ENCODE data around the gene MLLT10.
"Not testable (repeated sequence)": the region's sequence is repeated elsewhere in the genome, so short reads cannot be mapped to it uniquely, and the experiment has no call there.

Gene MLLT10

DNA sequence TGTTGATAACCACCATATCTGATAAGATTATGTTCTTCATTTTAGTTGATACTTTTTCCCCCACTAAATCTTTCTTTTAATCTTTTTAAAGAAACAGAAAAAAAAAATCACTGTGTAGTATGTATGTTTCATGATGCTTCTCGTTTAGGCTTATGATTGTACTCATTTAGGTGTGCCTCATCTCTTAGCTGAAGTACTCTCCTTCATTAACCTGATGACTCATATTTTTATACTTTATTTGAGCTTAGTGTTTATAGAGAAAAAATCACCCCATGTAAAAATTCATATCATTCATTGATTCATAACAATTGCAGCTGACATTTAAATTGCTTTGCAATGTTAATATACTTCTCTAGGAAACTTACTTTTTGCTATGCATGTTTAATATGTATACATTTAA is 158.9 kb downstream of the MLLT10 start:
- in situ Hi-C loops (cut with MboI; ENCODE audit: low sequenced_read_pairs) = no loop called here

DNA sequence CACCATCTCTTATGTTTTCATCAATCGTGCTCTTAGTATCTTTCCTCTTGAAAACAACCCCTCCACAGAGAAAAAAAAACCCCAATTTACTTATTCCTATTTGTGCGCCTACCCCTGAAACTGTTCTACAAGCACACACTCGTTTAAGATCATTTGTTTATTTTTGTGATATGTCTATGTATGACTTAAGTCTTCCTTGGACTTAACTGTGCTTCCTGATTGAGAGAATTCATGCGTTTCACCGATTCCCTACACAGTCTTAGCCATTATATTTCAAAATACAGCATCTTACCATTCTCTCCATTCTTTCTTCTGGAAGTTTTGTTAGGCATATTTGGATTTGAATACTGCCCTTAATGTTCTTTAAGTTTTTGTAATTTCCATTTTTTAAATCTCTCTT is 159.4 kb downstream of the MLLT10 start:
- in situ Hi-C loops (cut with MboI; ENCODE audit: low sequenced_read_pairs) = no loop called here

DNA sequence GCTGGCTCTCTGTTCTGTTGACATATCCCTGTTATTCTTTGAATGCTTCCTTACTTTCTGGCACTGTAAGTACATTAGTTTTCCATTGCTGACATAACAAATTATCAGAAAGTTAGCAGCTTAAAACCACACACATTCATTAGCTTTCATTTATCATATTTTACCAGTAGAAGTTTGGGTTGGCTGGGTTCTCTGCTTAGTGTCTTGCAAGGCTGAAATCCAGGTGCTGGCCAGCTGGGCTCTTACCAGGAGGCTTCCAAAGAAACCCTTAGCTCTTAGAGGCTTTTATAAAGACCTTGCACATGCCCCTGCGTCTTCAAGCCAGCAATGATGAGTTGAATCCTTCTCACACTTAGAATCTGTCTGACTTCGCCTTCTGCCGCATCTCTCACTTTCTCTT is 160.6 kb downstream of the MLLT10 start:
- in situ Hi-C loops (cut with MboI; ENCODE audit: low sequenced_read_pairs) = no loop called here

DNA sequence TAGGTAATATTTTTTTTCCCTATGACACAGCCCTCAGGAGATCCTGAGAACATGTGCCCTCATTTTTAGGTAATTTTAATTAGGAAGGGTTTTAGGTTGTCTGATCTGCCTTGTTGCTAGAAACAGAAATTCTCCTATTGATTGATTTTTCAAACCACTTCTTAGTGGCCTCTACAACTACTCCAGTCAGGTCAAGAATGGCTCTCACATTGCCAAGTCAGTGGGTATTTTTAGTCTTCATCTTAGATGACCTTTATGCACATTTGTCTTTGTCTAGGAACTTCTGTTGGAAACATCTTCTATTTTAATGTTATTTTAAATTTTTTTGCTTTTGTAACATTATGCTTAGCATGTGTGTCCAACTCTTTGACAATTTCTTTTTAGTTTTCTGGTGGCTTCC is 162.3 kb downstream of the MLLT10 start:
- in situ Hi-C loops (cut with MboI; ENCODE audit: low sequenced_read_pairs) = no loop called here

DNA sequence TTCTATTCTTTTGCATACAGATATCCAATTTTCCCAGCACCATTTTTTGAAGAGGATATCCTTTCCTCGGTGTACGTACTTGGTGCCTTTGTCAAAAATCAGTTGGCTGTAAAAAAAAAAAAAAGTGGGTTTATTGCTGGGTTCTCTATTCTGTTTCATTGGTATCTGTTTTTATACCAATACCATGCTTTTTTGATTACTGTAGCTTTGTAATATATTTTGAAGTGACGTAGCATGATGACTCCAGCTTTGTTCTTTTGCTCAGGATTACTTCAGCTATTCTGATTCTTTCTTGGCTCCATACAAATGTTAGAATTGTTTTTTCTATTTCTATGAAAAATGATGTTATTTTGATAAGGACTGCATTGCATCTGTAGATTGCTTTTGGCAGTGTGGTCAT is 165.5 kb downstream of the MLLT10 start:
- in situ Hi-C loops (cut with MboI; ENCODE audit: low sequenced_read_pairs) = no loop called here

DNA sequence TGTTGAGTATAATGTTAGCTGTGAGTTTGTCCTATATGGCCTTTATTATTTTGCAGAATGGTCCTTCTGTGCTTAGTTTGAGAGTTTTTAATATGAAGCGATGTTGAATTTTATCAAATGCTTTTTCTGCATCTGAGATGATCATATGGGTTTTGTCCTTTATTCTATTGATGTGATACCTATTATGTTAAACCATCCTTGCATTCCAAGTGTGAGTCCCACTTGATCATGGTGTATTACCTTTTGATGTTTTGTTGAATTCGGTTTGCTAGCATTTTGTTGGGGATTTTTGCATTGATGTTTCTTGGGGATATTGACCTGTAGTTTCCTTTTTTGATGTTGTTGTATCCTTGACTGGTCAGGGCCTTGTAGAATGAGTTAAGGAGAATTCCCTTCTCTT is 166.4 kb downstream of the MLLT10 start:
- in situ Hi-C loops (cut with MboI; ENCODE audit: low sequenced_read_pairs) = no loop called here

DNA sequence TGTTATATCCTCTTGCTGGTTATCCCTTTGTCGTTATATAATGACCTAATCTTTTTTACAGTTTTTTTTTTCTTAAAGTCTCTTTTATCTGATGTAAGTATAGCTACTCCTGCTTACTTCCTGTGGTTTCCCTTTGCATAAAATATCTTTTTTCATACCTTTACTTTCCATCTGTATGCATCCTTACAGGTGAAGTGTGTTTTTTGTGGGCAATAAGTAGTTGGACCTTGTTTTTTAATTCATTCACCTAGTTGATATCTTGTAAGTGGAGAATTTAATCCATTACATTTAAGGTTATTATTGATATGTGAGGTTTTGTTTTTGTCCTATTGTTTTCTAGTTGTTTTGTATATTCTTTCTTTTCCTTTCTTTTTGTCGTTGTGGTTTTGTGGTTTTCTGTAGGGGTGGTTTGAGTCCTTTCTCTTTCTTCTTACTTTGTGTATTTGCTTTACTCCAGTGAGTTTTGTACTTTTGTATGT is 168.6 kb downstream of the MLLT10 start:
- in situ Hi-C loops (cut with MboI; ENCODE audit: low sequenced_read_pairs) = no loop called here

DNA sequence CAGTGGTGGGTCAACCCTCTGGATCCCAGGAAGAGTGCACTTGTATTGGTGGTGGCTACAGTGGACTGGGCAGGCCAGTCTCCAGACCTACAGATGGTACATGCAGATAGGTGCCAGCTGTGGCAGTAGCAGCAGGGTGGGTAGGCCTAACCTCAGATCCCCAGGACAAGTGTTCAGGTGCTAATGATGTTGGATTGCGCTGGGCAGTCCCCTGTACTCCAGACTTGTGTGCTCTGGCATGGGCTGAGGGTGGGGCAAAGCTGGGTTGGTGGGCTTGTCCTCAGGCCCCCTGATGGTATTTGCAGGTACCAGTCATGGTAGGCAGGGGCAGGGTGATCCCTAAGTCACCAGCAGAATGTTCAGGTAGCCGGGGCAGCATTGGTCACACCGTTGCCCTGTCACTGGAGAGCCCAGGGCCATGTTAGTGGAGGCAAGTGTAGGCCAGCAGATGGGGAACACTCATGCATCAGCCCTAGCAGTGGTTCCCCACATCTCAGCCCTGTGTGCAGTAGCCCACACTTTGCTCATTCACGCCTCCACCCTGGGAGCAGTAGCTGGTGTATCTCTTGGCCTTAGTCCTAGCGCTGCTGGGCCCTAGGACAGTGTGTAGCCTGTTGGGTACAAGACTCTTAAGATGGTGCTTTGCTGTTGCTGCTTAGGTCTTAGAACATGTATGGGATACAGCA is 171.3 kb downstream of the MLLT10 start:
- in situ Hi-C loops (cut with MboI; ENCODE audit: low sequenced_read_pairs) = no loop called here

DNA sequence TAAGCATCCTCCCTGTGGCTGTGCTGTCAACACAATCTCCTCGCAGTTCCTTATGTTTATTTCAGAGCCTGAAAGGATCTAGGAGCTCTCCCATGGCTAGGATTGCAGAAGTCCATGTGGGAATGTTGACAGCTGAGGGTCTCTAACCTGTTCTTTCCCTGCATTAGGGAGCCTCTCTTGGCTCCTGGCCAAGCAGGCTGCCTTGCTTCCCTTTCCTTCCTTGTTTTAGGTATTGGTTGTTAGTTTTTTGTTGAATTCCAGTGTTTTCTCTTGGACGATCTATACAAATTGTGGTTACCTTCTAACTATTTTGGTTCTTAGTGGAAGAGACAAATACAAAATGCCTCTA is 171.8 kb downstream of the MLLT10 start:
- in situ Hi-C loops (cut with MboI; ENCODE audit: low sequenced_read_pairs) = no loop called here

DNA sequence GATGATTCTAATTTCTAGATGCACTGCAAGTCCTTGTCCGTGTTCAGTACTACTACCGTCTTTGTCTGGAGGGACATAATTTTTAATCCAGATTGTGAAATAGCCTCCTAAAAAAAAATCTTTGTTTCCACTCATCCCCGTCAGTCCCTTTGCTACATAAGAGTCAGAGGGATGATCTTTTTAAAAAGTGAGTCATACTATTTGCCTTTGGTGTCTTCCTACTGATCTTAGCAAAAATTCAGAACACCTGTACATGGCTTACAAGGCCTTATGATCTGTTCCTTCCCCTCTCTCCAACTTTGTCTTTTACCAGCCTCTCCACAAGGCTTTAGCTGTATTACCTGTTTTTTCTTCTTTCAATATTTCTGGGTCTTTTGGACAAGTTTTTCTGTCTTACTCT is 173.5 kb downstream of the MLLT10 start:
- in situ Hi-C loops (cut with MboI; ENCODE audit: low sequenced_read_pairs) = no loop called here

DNA sequence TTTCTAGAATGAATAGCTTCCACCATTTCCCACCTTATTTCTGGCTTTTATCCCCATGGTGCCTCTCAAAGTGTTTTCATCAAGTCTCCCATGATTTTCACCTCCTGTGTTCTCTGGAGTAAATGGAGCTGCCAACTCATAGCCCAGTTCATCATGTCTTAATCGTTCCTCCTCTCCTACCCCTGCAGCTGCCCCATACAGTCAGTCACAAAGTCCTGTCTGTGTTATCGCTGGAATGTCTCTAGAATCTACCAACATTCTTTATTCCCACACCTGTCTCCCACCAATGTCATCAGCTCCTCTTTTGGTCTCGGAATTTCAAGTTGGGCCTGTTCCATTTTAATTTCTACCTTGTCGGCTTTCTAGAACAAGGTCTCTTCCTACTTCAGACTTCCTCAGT is 178.9 kb downstream of the MLLT10 start:
- in situ Hi-C loops (cut with MboI; ENCODE audit: low sequenced_read_pairs) = no loop called here

DNA sequence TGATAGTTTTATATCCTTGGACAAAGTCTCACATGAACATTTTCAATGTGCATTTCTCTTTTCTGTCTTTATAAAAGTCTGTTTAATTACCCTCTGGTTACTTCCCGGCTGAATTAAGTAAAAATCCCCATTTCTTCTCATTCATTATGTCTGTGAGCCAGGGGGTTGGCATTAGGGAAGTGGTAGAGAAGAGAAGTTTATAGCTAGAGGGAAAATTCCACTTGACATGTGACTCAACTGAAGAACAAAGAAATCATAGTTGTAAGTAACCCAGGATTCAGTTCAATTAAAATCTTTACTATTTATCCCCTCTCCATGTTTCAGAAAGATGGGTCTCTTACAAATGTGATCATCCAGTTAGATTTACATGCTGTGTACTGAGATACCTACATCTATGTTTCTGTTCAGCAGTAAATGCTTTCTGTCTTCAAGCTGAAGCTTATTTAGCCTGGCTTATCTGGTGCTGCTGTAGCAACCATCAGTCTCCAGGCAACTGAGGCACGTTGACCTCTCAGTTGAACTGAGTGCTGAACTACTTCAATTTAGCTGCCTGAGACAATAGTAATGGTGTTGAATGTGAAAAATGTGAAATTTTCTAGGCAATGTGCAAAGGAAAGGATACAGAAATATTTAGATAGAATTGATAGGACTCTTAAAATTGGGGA is 181.6 kb downstream of the MLLT10 start:
- in situ Hi-C loops (cut with MboI; ENCODE audit: low sequenced_read_pairs) = no loop called here

DNA sequence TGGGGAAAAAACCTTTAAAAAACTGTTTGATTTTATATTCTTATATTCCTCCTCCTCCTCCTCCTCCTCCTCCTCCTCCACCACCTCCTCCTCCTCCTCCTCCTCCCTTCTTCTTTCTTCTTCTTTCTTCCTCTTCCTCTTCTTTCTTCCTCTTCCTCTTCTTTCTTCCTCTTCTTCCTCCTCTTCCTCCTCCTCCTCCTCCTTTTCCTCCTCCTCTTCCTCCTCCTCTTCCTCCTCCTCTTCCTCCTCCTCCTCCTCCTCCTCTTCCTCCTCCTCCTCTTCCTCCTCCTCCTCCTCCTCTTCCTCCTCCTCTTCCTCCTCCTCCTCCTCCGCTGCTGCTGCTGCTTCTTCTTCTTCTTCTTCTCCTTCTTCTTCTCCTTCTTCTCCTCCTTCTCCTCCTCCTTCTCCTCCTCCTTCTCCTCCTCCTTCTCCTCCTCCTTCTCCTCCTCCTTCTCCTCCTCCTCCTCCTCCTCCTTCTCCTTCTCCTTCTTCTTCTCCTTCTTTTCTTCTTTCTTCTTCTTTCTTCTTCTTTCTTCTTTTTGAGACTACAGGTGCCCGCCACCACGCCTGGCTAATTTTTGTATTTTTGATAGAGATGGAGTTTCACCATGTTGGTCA is 183.5 kb downstream of the MLLT10 start:
- in situ Hi-C loops (cut with MboI; ENCODE audit: low sequenced_read_pairs) = not testable (repeated sequence)

DNA sequence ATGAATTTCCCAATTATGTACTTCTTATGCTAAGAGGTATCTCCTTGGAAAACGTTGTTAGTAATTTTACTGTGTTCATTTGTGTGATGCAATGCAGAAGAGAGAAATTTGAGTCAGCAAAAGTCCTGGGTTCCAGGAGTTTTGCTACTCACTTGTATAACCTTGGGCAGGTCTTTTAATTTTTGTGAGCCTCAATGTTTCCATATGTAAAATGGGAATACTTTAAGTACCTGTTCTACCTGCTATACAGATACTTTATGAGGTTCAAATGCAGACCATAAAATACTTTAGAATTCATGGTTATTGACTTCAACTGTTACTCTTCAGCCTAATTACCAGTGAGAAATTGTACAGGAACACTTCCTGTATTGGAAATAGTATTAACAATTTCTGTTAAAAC is 185.5 kb downstream of the MLLT10 start:
- in situ Hi-C loops (cut with MboI; ENCODE audit: low sequenced_read_pairs) = no loop called here

DNA sequence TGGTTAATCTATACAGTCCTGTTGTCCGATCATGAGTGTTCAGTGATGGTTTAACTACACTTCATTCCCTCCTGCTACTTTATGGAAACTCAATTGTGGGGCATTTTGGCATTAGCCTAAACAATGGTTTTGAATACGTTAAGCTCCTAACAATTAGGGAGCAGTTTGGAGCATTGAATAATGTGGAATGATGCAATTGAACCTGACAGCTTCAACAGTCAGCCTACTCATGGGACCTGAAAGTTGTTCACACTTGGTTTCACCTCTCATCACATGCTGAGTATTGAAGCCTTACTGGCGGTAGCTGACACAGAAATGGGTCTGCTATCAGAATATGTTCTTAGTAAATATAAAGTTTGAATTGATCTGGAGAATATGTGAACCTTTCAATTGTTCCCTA is 186.1 kb downstream of the MLLT10 start:
- in situ Hi-C loops (cut with MboI; ENCODE audit: low sequenced_read_pairs) = no loop called here

DNA sequence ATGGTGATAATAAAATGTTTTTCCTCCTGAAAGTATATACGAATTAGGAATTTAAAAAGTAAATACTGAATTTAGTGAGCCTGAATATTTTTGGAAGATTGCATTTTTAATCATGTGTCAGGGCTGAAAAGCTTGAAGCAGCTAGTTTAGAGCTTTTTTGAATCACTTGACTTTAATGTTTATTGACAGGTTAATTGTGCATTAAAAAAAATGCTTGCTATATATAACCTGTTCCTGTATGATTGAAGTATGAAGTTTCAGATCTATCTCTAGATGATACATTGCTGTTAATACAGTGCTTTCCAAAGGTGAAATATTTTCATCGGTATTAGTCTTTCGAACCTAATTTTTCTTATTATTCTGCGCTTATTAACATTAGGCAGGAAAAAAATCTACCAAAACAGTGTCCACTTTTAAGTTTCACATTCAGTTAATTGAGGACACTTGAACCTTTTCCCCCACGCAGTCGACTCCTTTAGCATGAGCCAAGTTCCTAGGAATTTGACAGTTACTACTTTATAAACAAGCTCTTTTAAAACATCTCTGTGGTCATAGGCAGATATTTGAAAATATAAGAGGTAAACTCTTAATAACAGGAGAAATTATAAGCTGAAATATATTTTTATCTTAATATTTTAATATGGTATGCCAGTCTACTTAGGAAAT is 187.1 kb downstream of the MLLT10 start:
- in situ Hi-C loops (cut with MboI; ENCODE audit: low sequenced_read_pairs) = no loop called here

DNA sequence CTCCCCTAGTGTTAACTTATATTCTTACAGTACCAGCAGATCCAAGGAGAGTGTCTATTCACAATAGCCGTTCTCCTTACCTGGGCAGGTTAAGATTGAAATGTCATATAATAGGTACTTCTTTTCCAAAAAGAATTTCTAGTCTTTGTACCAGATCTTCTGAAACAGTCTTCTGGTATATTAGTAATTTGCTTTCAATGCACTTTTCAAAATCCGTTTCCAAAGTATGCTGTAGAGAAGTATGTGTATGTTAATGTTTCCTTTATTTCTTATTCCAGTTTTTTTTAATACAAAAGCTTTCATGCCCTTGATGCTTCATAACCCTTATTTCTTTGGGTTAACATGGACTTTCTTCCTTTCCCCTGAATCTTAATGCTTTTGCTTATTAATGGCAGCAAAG is 188.2 kb downstream of the MLLT10 start:
- in situ Hi-C loops (cut with MboI; ENCODE audit: low sequenced_read_pairs) = no loop called here

DNA sequence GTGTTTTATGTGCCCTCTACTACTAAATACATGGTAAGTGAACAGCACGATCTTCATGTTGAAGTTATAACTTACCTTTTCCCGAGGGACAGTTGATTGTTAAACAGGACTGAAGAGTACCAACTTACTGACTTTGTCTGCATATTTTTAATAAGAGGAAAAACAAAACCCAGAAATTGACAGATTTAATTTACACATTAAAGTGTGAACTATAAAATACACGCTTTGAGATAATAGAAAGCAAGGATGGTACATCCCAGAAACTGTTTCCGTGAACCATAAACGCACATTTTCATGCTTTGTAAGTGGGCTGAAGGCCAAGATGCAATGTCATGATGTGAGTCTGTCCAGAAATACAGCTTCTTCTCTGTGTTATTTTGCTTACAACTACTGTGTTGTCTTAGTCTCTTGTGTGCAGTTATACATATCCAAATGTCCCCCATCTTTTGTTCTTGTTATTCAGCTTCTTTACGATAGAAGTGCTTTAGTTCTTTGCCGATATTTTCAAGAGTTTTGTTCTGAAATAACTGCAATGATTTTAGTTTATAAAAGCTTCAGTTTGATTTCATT is 190.1 kb downstream of the MLLT10 start:
- in situ Hi-C loops (cut with MboI; ENCODE audit: low sequenced_read_pairs) = no loop called here

DNA sequence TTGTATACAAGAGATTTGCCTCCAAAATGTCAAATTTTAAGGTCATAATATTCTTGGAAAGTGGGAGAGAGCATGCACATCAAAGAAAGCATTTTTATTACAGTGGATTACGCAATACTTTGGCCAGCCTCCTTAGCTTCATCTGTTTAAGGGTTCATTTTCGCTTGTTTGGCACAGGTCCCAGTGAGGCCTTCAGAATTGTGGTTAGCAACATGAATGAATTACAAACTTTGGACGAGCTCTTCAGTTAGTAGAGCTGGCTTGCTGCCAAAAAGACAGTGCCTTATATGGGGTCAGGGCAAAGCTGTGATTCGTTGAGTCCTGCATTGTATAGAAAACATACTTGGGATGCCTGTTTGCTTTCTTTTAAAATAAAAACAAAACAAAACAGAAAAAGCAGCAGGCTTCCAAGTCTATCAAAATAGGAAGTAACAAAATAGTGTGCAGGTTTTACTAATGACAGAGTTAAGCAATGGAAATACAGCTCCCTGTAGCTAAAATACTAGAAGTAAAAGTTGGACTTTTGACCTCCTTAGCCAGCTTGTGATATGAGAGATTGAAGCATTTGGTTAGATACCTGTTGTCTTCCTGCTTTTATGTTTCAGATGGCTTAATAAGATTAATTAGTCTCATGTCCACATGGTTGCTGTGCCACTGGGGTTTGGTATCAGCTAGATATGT is 190.8 kb downstream of the MLLT10 start:
- in situ Hi-C loops (cut with MboI; ENCODE audit: low sequenced_read_pairs) = no loop called here

DNA sequence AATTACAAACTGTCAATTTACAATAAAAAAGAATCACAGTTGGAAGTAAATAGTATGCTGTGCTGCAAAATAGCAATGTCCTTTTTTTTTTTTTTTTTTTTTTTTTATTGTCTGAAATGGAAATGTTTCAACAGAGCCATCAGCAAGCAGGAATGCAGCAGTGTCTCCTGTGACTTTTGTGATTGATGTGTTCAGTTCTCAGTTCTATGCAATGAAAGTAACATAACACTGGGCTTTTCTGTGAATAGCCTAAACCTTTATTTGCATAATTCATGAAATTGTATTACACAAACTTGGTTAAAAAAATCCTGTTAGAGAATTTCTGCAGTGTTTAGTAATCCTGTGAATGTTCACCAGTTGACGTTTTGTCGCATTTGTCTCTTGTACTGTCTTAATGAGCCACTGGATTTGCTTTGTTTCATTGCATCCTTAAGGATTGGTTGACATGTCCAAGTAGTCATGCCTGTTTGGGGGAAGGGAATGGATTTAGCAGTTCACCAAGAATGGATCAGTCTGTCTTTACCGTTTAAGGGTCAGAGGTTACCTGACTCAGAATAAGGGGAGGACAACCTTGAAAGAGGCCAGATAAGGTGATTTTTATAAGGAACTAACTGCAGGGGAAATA is 192.7 kb downstream of the MLLT10 start:
- in situ Hi-C loops (cut with MboI; ENCODE audit: low sequenced_read_pairs) = no loop called here
